Activated T-helper 17 cell treated with anti-CD3 and anti-CD28 coated beads, Interleukin-2, amount 50 U/mL, for 72 hours (primary cell): ENCODE measurements around the gene RMND5A. TPM values are rescaled to one million over a fixed set of nuclear protein-coding genes. Genes with fewer than 3 reads are reported as not detected.
"Not testable (repeated sequence)": the region's sequence is repeated elsewhere in the genome, so short reads cannot be mapped to it uniquely, and the experiment has no call there.

Source experiments
- ATAC-seq: fragments of 150-1000 bp; cut with Tn5 transposase; replicated peaks from 2 replicates; pipeline ENCODE4 v1.10.0; 2021; ENCODE audit warnings: mild to moderate bottlenecking, moderate library complexity
- H3K27ac Mint-ChIP-seq: one replicate; pipeline ENCODE4 v1.8.0; 2022; ENCODE audit warnings: mixed read lengths
- H3K27me3 Mint-ChIP-seq: one replicate; pipeline ENCODE4 v1.8.0; 2022; ENCODE audit warnings: mixed read lengths
- H3K36me3 Mint-ChIP-seq: one replicate; pipeline ENCODE4 v1.8.0; 2022; ENCODE audit warnings: low read depth, mild to moderate bottlenecking, mixed read lengths
- H3K4me1 Mint-ChIP-seq: one replicate; pipeline ENCODE4 v1.8.0; 2022; ENCODE audit warnings: mixed read lengths
- H3K4me3 Mint-ChIP-seq: one replicate; pipeline ENCODE4 v1.8.0; 2022; ENCODE audit warnings: mild to moderate bottlenecking, mixed read lengths
- H3K9me3 Mint-ChIP-seq: one replicate; pipeline ENCODE4 v1.8.0; 2022; ENCODE audit warnings: mixed read lengths
- total RNA-seq, 2 donors: library from RNA; stranded (reverse); gene quantifications; one replicate each; pipeline ENCODE4 v1.2.3, GENCODE V29; 2022

RMND5A gene
- total RNA-seq, 2 donors from 2014 or later = 17.4 to 27.6 TPM

- peaks cover 31% of the 10 kb centered on the region for H3K36me3 Mint-ChIP-seq
- H3K27me3 Mint-ChIP-seq, H3K9me3 Mint-ChIP-seq, ATAC-seq, H3K4me3 Mint-ChIP-seq, H3K27ac Mint-ChIP-seq, H3K4me1 Mint-ChIP-seq: not testable (repeated sequence)
These were observed 19.8 kb downstream of the RMND5A start for GRCh38 chr2:86739889-86740288.

- not testable (repeated sequence) for H3K4me3 Mint-ChIP-seq, H3K27me3 Mint-ChIP-seq, H3K27ac Mint-ChIP-seq, H3K4me1 Mint-ChIP-seq, H3K9me3 Mint-ChIP-seq
- H3K36me3 Mint-ChIP-seq = peaks cover 50% of the 10 kb centered on the region
- peak; percentile 85 for ATAC-seq
These were observed 21.9 kb downstream of the RMND5A start for GRCh38 chr2:86741889-86742498.

- Mint-ChIP-seq H3K36me3 (peaks cover 62% of the 10 kb centered on the region), H3K4me3 (no peak overlapping the region), H3K4me1 (peaks cover 14% of the 10 kb centered on the region), H3K27ac (no peak overlapping the region), H3K9me3 (no peaks in the 10 kb centered on the region), H3K27me3 (no peaks in the 10 kb centered on the region)
- ATAC-seq = no peak
These were observed 24.1 kb downstream of the RMND5A start for GRCh38 chr2:86744152-86744551.

GRCh38 chr2:86746939-86747338 lies 26.8 kb downstream of the RMND5A start:
- H3K4me3 Mint-ChIP-seq = no peak overlapping the region
- H3K9me3 Mint-ChIP-seq = no peaks in the 10 kb centered on the region
- ATAC-seq = no peak
- H3K36me3 Mint-ChIP-seq = peaks cover 89% of the 10 kb centered on the region
- H3K27ac Mint-ChIP-seq = no peak overlapping the region
- peaks cover 18% of the 10 kb centered on the region for H3K4me1 Mint-ChIP-seq
- no peaks in the 10 kb centered on the region for H3K27me3 Mint-ChIP-seq

- no peak overlapping the region for H3K27ac Mint-ChIP-seq
- H3K27me3 Mint-ChIP-seq = no peaks in the 10 kb centered on the region
- peaks cover 89% of the 10 kb centered on the region for H3K36me3 Mint-ChIP-seq
- no peak overlapping the region for H3K4me3 Mint-ChIP-seq
- H3K4me1 Mint-ChIP-seq = peaks cover 15% of the 10 kb centered on the region
- ATAC-seq = peak; percentile 63
- no peaks in the 10 kb centered on the region for H3K9me3 Mint-ChIP-seq
These were observed 27.9 kb downstream of the RMND5A start for GRCh38 chr2:86747711-86748639.

- H3K27ac Mint-ChIP-seq = peak overlapping the region; percentile 7
- no peak for ATAC-seq
- H3K9me3 Mint-ChIP-seq = no peaks in the 10 kb centered on the region
- H3K36me3 Mint-ChIP-seq = peaks cover 89% of the 10 kb centered on the region
- H3K27me3 Mint-ChIP-seq = no peaks in the 10 kb centered on the region
- peaks cover 12% of the 10 kb centered on the region for H3K4me1 Mint-ChIP-seq
- no peak overlapping the region for H3K4me3 Mint-ChIP-seq
These were observed 30.2 kb downstream of the RMND5A start for GRCh38 chr2:86750240-86750839.

- Mint-ChIP-seq H3K4me1 (peaks cover 9% of the 10 kb centered on the region), H3K27ac (no peak overlapping the region), H3K4me3 (no peak overlapping the region), H3K36me3 (peaks cover 88% of the 10 kb centered on the region), H3K27me3 (no peaks in the 10 kb centered on the region), H3K9me3 (no peaks in the 10 kb centered on the region)
- no peak for ATAC-seq
These were observed 31.7 kb downstream of the RMND5A start for GRCh38 chr2:86751778-86752177.

- ATAC-seq = no peak
- no peaks in the 10 kb centered on the region for H3K9me3 Mint-ChIP-seq
- no peak overlapping the region for H3K4me3 Mint-ChIP-seq
- H3K4me1 Mint-ChIP-seq = peaks cover 5% of the 10 kb centered on the region
- no peak overlapping the region for H3K27ac Mint-ChIP-seq
- H3K36me3 Mint-ChIP-seq = peaks cover 91% of the 10 kb centered on the region
- no peaks in the 10 kb centered on the region for H3K27me3 Mint-ChIP-seq
These were observed 32.8 kb downstream of the RMND5A start for GRCh38 chr2:86752934-86753333.

GRCh38 chr2:86753606-86754005 lies 33.5 kb downstream of the RMND5A start:
- H3K36me3 Mint-ChIP-seq = peaks cover 92% of the 10 kb centered on the region

GRCh38 chr2:86758405-86758804 lies 38.3 kb downstream of the RMND5A start:
- peaks cover 10% of the 10 kb centered on the region for H3K4me1 Mint-ChIP-seq
- H3K4me3 Mint-ChIP-seq = no peak overlapping the region
- H3K27me3 Mint-ChIP-seq = no peaks in the 10 kb centered on the region
- H3K9me3 Mint-ChIP-seq = no peaks in the 10 kb centered on the region
- H3K27ac Mint-ChIP-seq = no peak overlapping the region
- H3K36me3 Mint-ChIP-seq = peaks cover 64% of the 10 kb centered on the region
- ATAC-seq = no peak

More at GRCh38 chr2:86753606-86754005, 33.5 kb downstream of the RMND5A start:
- Mint-ChIP-seq H3K4me3 (no peak overlapping the region), H3K9me3 (no peaks in the 10 kb centered on the region), H3K27ac (no peak overlapping the region), H3K27me3 (no peaks in the 10 kb centered on the region), H3K4me1 (peaks cover 4% of the 10 kb centered on the region)
- no peak for ATAC-seq

DNA sequence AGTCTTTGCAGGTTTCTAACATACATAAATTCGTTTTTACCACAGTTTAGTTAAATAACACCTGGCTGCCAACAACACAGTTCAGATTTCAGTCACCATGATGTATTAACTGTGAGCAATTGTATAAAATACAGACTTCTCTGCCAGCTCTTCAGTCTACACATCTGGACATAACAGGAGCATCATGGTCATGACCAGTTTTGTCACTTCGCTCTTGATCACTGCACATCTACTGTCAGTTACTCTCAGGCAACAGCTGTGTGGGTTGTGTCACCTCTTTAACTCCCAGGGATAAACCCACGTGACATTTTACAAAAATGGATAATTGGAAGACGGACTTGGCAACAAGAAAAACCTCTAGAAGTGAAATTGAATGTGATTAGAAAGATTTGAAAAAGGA lies 40.3 kb downstream of the RMND5A start:
- H3K4me3 Mint-ChIP-seq = no peak overlapping the region
- H3K27me3 Mint-ChIP-seq = no peaks in the 10 kb centered on the region
- H3K27ac Mint-ChIP-seq = peak overlapping the region; percentile 39
- no peaks in the 10 kb centered on the region for H3K9me3 Mint-ChIP-seq
- no peak for ATAC-seq
- peaks cover 10% of the 10 kb centered on the region for H3K4me1 Mint-ChIP-seq
- peaks cover 54% of the 10 kb centered on the region for H3K36me3 Mint-ChIP-seq

DNA sequence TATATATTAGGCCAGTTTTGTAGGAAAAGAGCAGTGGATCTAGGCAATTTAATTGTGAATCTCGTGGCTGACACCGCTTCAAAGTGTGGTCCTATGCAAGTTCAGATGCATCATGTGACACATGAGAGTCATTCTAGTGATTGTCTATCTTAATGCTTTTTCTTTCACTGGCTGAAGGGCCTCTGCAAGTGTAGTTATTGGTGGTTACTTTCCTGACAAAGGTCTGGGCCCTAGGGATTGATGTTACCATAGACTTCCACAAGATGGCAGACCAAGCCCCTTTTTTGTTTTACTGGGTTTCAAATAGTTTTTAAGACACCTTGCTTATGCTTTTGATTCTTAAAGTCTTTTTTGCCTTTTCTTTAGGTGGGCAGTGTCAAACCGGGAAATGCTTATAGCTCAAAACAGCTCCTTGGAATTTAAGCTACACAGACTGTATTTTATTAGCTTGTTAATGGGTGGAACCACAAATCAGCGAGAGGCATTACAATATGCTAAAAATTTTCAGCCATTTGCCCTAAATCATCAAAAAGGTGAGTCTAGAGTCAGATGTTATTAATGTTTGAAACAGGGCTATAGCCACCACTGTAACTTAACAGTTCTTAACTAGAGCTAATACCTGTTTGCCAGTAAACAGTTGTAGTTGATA lies 44.7 kb downstream of the RMND5A start:
- ATAC-seq = no peak
- peaks cover 66% of the 10 kb centered on the region for H3K36me3 Mint-ChIP-seq
- H3K27me3 Mint-ChIP-seq = no peaks in the 10 kb centered on the region
- H3K4me3 Mint-ChIP-seq = no peak overlapping the region
- H3K9me3 Mint-ChIP-seq = no peaks in the 10 kb centered on the region
- peaks cover 10% of the 10 kb centered on the region for H3K4me1 Mint-ChIP-seq
- no peak overlapping the region for H3K27ac Mint-ChIP-seq

- Mint-ChIP-seq H3K9me3 (no peaks in the 10 kb centered on the region), H3K27ac (no peak overlapping the region), H3K36me3 (peaks cover 66% of the 10 kb centered on the region), H3K4me1 (peaks cover 10% of the 10 kb centered on the region), H3K4me3 (no peak overlapping the region), H3K27me3 (no peaks in the 10 kb centered on the region)
- no peak for ATAC-seq
These were observed 45.2 kb downstream of the RMND5A start for GRCh38 chr2:86765310-86765695.

DNA sequence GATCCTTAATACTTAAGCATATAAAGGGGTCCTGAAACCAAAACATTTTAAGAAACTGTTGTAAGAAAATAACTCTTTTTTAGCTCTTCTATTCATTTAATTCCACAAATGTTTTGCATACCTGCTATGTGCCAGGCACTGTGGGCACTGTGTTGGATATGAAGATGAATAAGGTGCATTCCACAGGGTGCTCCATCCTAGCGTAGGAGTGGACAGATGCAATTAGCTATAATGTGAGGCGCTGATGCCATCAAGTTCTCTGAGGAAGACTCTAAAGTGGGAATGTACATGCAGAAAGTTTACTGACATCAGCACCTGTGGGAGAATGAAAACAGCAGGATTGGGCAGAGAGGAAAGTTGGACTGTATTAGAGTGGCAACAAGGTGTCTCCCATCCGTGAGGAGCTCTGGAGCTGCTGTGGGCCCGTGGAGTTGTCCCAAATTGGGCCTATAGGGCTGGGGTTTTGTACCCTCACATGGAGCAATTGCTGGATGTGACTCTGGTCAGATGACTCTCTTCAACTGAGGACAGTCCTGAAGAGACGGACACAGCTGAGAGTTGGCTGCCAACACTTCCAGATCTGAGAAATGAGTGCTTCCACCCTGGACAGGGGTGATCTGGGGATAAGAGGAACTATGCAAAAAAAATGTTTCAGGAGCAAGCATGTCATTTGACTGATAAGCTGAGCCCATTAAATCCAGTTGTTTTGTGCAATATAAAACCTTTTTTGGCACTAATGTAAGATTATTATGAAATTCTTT lies 48.3 kb downstream of the RMND5A start:
- H3K4me3 Mint-ChIP-seq = no peak overlapping the region
- no peaks in the 10 kb centered on the region for H3K4me1 Mint-ChIP-seq
- H3K9me3 Mint-ChIP-seq = no peaks in the 10 kb centered on the region
- no peaks in the 10 kb centered on the region for H3K27me3 Mint-ChIP-seq
- H3K27ac Mint-ChIP-seq = no peak overlapping the region
- no peak for ATAC-seq
- H3K36me3 Mint-ChIP-seq = peaks cover 89% of the 10 kb centered on the region
